SK-MEL-5 (cell line): ENCODE measurements around the gene TRIM61. TPM values are rescaled to one million over a fixed set of nuclear protein-coding genes. Genes with fewer than 3 reads are reported as not detected.
"Not testable (repeated sequence)": the region's sequence is repeated elsewhere in the genome, so short reads cannot be mapped to it uniquely, and the experiment has no call there.

Experiments
- DNase-seq: peaks from one replicate; pipeline ENCODE4 v3.0.0-alpha.2; 2016; ENCODE audit warnings: low read depth, low spot score
- in situ Hi-C: cut with HindIII; loops from 2 replicates; pipeline ENCODE4 v1.10.0; 2016; ENCODE audit warnings: low sequenced_read_pairs, high pct_unique_total_duplicates, low pct_unique_long_range_greater_than_20kb
- total RNA-seq: library from RNA; depleted of rRNA; stranded (reverse); fragments of >200 nt; shearing (Covaris generic); gene quantifications from 2 replicates; pipeline ENCODE4 v1.2.3, GENCODE V29; 2014

TRIM61 gene
- total RNA-seq, 1 experiment from 2014 or later = not detected

DNA sequence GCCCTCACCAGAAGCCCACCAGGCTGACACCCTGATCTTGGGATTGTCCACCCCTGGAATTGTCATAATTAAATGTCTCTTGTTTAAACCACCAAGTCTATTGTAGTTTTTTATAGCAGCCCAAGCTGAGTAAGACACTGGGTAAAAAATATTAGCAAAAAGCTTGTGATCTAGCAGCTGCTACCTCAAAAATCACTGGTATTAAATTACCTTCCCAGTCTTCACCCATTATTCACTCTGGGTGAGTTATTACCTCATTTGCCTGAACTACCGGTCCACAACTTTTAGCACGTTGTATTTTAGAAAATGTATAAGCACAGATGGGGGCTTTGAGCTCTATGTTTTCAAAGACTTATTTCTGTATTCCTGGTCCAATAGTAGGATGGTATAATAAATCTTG, 12.0 kb upstream of the TRIM61 start:
- in situ Hi-C loops = no loop called here
- no peak for DNase-seq

DNA sequence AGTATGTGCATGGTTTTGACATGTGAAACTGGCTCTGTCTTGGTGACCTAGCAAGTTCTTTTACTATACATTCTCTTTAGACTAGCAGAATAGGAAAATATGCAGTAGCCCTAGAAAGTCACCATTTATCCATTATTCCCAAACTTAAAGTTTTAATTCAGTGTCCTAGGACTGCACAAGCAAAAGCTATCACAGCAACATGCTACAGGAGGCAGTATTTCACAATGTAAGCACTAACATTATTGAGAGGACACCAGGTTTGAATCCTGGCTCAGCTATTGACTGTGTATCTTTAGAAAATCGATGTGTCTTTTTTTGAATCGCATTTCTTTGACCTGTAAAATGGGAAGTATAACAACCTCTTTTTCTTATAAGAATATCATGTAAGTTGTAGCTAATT, 5.5 kb downstream of the TRIM61 start:
- in situ Hi-C loops = not testable (repeated sequence)
- DNase-seq = peak; percentile 23

DNA sequence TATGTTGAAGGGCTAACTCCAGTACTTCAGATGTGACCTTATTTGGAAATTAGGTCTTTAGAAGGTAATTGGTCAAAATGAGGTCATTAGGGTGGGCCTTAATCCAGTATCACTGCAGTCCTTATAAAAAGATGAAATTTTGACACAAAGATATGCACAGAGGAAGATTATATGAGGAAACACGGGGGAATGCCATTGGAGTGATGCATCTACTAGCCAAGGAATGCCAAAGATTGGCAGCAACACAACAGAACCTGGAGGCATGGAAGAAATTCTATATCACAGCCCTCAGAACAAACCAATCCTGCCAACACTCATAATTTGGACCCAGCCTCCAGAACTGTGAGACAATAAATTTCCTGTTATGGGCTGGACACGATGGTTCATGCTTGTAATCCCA, 17.6 kb downstream of the TRIM61 start:
- DNase-seq = no peak
- in situ Hi-C loops = no loop called here

DNA sequence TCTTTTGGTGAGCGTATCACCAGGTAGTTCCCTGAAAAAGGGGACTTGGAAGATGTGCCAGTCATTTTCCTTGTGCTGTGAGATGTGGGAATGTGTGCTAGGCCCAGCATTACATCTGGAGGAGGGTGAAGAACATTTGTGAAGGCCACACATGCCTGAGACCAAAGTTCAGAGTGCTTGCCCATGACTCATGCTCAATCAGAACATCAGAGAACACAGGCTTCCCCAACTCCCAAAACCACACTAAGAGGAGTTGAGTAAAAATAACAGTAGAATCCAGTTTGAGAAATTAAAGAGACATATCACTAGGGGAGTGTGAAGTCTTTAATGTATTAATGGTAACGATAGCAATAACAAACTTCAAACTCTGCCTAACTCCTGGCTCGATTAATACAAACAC, 18.0 kb downstream of the TRIM61 start:
- in situ Hi-C loops, DNase-seq: not testable (repeated sequence)

DNA sequence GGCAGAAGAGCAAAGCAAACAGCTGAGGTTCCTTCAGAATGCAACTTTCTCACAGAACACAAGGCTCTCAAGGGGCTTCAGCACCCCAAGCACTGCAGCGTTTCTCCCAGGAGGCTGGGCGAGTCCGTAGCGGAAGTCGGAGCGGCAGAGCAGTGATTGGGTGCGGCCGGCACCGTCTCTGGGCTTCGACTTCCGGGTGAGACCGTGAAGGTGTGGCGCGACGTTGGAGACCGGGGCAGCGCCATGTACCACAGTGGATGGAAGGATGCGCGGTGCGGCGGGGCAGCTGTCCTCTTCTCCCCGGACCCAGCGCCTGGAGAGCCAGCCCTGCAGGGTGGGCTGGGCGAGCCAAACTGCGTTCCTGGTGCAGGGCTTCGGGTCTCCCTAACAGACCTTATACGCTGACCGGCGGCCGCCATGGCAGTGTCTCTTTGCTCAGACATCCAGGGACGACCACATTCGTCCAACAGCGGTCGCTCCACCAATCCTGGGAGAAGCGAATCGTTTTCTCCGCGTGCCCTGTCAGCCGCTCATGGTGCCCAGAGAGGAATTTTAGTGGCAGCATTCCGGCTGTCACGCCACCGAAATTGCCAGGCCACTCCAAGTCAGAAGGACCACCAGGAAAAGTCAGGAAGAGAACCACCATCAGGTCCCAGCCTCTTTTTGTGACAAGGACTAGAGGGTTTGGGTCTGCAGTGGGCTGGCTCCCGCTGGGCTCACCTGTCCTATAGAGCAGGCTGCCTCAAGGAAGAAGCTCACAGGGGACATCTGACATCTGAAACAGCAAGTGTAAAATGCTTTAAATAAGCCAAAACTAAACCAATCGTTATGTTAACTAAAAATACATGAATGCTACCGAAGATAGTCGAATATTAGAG, 20.5 kb downstream of the TRIM61 start:
- in situ Hi-C loops = no loop called here
- DNase-seq = peak; percentile 52

DNA sequence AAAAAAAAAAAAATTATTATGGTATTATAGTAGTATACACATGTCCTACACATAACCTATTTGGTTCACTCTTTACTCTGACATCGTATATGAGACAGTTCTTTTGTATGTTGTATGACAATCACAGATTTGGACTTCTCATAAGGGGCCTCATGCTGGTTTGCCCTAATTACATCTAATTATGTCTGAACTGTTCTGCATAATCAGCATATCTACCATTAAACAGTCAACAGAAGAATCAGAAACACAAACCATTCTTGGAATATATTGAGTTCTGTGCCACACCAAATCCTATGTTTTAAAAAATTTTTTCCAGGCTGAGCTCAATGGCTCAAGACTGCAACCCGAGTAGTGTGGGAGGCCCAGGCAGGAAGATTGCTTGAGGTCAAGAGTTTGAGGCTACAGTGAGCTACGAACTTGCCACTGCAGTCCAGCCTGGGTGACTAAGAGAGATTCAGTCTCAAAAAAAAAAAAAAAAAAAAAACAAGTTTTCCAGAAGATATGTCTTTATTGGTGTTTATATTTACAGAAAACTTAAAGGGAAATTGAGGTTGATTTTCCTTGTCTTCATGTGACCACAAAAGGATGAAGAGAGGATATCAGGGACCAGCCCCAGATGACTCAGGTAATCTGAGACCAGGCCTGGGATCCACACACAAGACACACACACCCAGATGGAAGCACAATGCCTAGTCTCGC, 22.2 kb downstream of the TRIM61 start:
- in situ Hi-C loops = no loop called here

DNA sequence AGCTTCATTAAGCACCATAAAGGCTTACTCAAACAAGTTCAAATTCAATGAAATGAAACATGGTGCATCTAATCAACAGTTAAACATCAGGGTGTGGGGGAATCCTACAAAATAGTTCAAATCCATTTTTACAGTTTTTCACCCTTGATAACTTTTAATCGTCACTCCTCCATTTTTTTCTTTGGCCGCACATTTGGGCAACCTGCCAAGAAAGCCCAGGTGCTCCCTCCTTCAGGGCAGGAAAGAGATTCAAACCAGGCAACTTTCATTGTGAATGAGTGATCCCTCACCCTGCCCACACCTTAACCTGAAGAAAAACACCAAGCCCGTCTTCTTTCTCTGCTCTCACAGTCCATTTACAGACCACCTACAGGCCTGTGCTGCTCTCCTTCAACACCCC, 24.9 kb downstream of the TRIM61 start:
- in situ Hi-C loops = no loop called here
- DNase-seq = no peak

More for the DNA sequence above, 22.2 kb downstream of the TRIM61 start:
- DNase-seq = no peak

DNA sequence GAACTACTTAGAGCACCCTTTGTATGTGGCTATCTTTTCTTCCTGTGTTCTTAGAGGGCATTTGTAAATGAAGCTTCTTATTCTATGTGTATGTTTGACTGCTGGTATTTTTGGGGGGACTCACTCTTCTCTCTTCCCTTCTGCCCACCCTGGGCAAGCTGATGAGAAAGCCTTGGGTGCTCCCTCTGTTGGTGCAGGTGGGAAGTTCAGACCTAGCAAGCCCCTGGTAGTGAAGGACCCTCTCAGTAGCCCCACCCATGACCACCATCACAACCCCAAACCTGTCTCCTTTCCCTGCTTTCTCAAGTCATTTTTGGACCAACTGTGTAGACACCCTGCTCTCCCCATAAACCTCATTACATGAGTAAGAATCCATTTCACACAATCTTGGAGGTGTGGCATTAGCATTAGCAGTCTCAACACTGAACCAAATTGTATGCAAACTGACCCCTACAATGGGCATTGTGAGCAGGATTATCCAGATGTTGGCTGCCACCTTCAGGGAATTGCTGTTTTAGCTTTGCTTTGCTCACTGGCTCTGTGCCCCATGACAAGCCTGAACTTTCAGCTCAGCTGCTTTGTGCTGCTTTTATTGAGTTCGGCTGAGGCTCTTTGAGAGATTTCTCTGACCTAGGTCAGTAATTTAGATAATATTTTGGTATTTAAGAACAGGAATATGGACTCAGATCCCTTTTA, 27.9 kb downstream of the TRIM61 start:
- in situ Hi-C loops = no loop called here
- DNase-seq = peak; percentile 37

DNA sequence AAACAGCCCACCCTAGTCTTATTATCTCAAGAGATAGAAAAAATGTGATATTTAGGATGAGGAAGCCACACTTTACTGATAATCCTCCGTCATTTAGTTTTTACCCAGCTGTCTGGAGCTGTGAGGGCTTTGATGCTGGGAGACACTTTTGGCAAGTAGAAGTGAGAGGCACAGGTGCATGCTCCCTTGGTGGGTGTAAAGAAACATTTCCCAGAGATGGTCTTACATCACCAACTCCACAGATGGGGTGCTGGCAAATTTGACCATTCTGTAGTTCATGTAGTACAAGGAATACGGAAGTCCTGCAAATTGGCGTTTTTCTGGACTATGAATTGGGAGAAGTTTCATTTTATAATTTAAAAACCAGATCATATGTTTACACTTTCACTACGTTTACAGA, 28.5 kb downstream of the TRIM61 start:
- DNase-seq = no peak
- in situ Hi-C loops = no loop called here

DNA sequence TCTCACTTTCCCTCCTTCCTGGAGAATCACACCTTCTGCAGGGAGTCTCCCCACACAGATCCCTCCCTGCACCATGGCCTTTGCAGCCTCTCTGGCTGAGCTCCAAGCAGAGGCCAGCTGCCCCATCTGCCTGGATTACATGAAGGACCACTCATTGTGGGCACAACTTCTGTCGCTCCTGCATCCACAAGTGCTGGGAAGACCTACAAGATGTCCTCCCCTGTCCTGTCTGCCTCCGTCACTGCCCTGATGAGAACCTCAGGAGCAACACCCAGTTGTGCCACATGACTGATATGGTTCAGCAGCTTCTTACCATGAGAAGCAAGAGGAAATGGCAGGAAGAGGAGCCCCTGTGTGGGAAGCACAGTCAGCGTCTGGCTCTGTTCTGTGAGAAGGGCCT, 29.5 kb downstream of the TRIM61 start:
- in situ Hi-C loops = not testable (repeated sequence)

DNA sequence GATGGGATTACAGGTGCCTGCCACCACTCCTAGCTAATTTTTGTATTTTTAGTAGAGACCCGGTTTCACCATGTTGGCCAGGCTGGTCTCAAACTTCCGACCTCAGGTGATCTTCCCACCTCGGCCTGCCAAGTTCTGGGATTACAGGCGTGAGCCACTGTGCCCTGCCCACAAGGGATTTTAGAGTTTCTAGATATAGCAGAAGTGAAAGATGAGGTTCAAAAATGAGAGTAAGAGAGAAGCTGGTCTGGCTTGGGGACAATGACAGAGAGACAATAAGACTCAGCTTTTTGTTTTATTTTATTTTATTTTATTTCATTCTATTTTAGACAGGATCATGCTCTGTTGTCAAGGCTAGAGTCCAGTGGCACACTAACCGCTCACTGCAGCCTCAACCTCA, 30.6 kb downstream of the TRIM61 start:
- in situ Hi-C loops = no loop called here
- DNase-seq = no peak

More for the DNA sequence above, 29.5 kb downstream of the TRIM61 start:
- not testable (repeated sequence) for DNase-seq

DNA sequence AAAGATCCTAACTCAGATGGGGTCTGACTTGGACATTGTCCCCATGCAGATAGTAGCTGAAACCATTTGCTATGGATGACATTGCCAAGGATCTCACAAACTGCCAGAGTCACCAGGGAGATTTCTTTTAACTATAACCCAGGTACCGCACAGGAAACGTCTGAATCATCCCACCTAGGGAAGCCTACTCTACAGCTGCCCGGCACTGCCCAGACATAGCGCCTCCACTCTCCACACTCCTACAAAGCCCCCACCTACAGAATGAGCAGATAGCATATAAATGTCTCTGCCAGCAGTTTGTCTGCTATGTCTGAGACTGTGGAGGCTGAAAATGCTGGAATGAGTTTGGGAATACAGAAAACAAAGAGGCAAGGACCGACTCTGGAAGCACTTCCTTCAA, 32.3 kb downstream of the TRIM61 start:
- in situ Hi-C loops = no loop called here
- DNase-seq = no peak

DNA sequence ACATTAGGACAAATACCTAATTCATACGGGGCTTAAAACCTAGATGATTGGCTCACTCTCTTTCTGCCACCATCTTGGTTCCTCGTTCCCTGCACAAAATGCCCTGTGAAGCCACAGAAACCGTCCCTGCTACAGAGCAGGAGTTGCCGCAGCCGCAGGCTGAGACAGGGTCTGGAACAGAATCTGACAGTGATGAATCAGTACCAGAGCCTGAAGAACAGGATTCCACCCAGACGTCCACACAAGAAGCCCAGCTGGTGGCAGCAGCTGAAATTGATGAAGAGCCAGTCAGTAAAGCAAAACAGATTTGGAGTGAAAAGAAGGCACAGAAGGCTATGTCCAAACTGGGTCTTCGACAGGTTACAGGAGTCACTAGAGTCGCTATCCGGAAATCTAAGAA, 34.3 kb downstream of the TRIM61 start:
- DNase-seq = no peak
- in situ Hi-C loops = no loop called here

DNA sequence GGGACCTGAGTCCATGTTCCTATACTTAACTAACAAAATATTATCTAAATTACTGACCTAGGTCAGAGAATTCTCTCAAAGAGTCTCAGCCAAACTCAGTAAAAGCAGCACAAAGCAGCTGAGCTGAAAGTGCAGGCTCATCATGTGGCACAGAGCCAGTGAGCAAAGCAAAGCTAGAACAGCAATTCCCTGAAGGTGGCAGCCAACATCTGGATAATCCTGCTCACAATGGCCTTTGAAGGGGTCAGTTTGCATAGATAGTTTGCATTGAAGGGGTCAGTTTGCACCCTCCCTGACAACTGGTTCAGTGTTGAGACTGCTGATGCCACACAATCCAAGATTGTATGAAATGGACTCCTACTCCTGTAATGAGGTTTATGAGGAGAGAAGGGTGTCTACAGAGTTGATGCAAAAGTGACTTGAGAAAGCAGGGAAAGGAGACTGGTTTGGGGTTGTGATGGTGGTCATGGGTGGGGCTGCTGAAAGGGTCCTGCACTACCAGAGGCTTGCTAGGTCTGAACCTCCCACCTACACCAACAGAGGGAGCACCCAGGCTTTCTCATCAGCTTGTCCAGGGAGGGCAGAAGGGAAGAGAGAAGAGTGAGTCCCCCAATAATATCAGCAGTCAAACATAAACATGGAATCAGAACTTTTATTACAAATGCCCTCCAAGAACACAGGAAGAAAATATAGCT, 39.7 kb downstream of the TRIM61 start:
- DNase-seq = peak; percentile 35
- in situ Hi-C loops = no loop called here

DNA sequence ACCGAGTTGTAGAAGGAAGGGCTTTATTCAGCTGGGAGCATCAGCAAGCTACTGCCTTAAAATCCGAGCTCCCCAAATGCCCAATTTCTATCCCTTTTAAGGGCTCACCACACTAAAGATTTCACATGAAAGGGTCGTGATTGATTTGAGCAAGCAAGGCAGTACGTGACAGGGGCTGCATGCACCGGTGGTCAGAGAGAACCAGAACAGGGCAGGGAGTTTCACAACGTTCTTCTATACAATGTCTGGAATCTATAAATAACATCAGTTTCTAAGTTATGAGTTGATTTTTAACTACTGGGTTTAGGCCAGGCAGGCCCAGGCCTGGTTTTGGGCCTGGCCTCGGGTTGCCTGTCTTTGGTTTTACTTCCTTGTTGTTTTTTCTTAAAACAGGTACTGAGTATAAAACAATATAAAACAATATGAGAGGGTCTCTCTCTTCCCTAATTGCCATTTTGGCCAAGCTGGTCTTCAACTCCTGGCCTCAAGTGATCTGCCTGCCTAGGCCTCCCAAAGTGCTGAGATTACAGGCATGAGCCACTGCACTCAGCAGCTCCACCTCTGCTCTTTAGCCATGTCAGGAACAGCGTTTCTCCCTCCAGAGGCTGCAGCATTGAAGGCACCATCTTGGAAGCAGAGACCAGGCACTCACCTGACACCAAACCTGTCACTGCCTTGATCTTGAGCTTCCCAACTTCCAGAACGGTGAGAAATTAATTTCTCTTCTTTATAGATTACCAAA, 41.4 kb downstream of the TRIM61 start:
- DNase-seq, in situ Hi-C loops: not testable (repeated sequence)

DNA sequence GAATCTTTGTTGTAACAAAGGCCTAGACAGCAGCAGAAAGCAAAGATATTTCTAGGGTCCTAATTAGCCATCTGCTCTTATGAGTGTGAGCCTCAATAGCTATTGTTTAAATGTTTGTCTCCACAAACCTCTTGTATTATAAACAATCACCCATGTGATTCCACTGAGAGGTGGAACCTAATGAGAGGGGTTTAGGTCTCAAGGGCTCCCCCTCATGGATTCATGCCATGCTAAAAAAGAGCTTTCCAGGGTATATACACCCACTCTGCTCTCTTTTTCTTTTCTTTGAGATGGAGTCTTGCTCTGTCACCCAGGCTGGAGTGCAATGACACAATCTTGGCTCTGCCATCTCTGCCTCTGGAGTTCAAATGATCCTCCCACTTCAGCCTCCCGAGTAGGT, 42.1 kb downstream of the TRIM61 start:
- peak; percentile 57 for DNase-seq
- in situ Hi-C loops = no loop called here

DNA sequence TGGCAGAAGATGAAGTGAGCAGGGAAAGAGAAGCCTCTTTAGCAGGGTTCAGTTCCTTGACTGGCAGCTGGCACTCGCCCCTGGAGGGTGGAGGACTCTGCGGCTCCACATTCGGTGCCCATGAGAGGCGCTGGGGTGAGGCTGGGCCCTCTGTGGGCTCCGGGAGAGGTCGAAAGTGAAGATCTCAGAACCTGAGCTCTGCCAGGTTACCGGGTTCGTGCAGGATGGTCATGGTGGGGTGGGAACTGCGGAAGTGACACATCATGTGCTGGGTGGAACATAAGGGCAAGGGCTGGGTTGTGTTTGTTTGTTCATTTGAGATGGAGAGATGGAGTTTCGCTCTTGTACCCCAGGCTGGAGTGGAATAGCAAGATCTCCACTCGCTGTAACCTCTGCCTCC, 44.2 kb downstream of the TRIM61 start:
- no peak for DNase-seq
- in situ Hi-C loops = no loop called here
